Cardiac muscle cell (in vitro differentiated cells and primary cell): ENCODE results near the gene CYBC1. TPM values are rescaled to one million over a fixed set of nuclear protein-coding genes. Genes with fewer than 3 reads are reported as not detected.

Source experiments
- DNase-seq, 2 donors: peaks; one replicate each; pipeline versions ENCODE4 v3.0.0 to v3.0.0-alpha.2; 2010 to 2017; ENCODE audit warnings: low read depth in 1 of 2, low spot score in 1 of 2
- H3K27ac ChIP-seq: fragments of 200-600 bp; sonication (generic); 2 replicates; pipeline ENCODE4 v1.5.1; 2016
- H3K27me3 ChIP-seq: fragments of 200-600 bp; sonication (generic); 2 replicates; pipeline ENCODE4 v1.6.0; 2016; ENCODE audit warnings: control low read depth
- H3K36me3 ChIP-seq: fragments of 200-600 bp; sonication (generic); 2 replicates; pipeline ENCODE4 v1.5.1; 2016; ENCODE audit warnings: control low read depth
- H3K4me1 ChIP-seq: fragments of 200-600 bp; sonication (generic); 2 replicates; pipeline ENCODE4 v1.8.1; 2017; ENCODE audit warnings: low read depth, mild to moderate bottlenecking, mixed run types
- H3K4me3 ChIP-seq: fragments of 200-600 bp; sonication (generic); 2 replicates; pipeline ENCODE4 v1.5.1; 2016; ENCODE audit warnings: mild to moderate bottlenecking
- H3K9me3 ChIP-seq: fragments of 200-600 bp; sonication (generic); 2 replicates; pipeline ENCODE4 v1.5.1; 2017; ENCODE audit warnings: low read depth, mild to moderate bottlenecking, control low read depth
- CTCF ChIP-seq: IDR thresholded peaks from 2 replicates; pipeline ENCODE4 v1.5.1; 2012; ENCODE audit warnings: low read depth, mild to moderate bottlenecking, low read length
- polyA plus RNA-seq: library from polyadenylated mRNA; unstranded; fragments of >200 nt; fragmentation: Nextera tagmentation; extraction: Ambion mirVana; gene quantifications from 2 replicates; pipeline ENCODE4 v1.2.1, GENCODE V29; 2016
- total RNA-seq: library from RNA; depleted of rRNA; stranded (reverse); fragments of >200 nt; gene quantifications from 2 replicates; pipeline ENCODE4 v1.2.3, GENCODE V29; 2016

CYBC1 gene
- total and polyA plus RNA-seq, 2 experiments from 2014 or later = 52.7 to 71.3 TPM

GRCh38 chr17:82490512-82491195 is 40.1 kb upstream of the CYBC1 start:
- no peaks in the 10 kb centered on the region for H3K9me3 ChIP-seq
- H3K4me3 ChIP-seq = no peak overlapping the region
- peaks cover 27% of the 10 kb centered on the region for H3K36me3 ChIP-seq
- no peak overlapping the region for H3K27ac ChIP-seq
- no peaks in the 10 kb centered on the region for H3K4me1 ChIP-seq
- H3K27me3 ChIP-seq = no peaks in the 10 kb centered on the region
- TF ChIP-seq CTCF = no peak
- DNase-seq = no peak

DNA sequence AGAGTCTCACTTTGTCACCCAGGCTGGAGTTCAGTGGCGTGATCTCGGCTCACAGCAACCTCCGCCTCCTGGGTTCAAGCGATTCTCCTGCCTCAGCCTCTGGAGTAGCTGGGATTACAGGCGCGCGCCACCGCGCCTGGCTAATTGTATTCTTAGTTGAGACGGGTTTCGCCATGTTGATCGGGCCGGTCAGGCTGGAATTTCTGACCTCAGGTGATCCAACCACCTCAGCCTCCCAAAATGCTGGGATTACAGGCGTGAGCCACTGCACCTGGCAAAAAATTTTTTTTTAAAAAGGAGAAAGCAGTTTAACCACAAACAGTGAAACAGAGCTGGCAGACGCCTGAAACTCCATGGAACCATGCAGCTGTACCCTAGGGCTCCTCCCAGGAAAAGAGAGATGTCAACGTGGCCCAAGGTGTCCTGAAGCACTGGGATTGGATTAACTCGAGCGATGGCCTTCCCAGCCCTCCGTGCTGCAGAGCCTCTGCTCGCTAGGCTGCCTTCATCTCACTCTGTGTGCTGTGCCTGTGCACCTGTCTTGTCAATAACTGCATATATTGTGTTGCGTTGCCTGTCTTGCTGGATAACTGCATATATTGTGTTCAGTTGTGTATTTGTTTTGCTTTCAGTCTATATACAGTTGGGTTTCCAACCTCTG is 39.4 kb upstream of the CYBC1 start:
- no peaks in the 10 kb centered on the region for H3K9me3 ChIP-seq
- H3K4me3 ChIP-seq = no peak overlapping the region
- H3K27ac ChIP-seq = no peak overlapping the region
- TF ChIP-seq CTCF = no peak
- H3K36me3 ChIP-seq = peaks cover 33% of the 10 kb centered on the region
- no peaks in the 10 kb centered on the region for H3K27me3 ChIP-seq
- no peaks in the 10 kb centered on the region for H3K4me1 ChIP-seq
- no peak for DNase-seq

- peak in 1 of 2 donors; percentile 36 for DNase-seq
- peaks cover 41% of the 10 kb centered on the region for H3K36me3 ChIP-seq
- H3K27ac ChIP-seq = peak overlapping the region; percentile 48
- no peak overlapping the region for H3K4me3 ChIP-seq
- no peaks in the 10 kb centered on the region for H3K4me1 ChIP-seq
- TF ChIP-seq CTCF = no peak
- H3K27me3 ChIP-seq = no peaks in the 10 kb centered on the region
- no peaks in the 10 kb centered on the region for H3K9me3 ChIP-seq
Observed at GRCh38 chr17:82489117-82489516, 38.6 kb upstream of the CYBC1 start.

DNA sequence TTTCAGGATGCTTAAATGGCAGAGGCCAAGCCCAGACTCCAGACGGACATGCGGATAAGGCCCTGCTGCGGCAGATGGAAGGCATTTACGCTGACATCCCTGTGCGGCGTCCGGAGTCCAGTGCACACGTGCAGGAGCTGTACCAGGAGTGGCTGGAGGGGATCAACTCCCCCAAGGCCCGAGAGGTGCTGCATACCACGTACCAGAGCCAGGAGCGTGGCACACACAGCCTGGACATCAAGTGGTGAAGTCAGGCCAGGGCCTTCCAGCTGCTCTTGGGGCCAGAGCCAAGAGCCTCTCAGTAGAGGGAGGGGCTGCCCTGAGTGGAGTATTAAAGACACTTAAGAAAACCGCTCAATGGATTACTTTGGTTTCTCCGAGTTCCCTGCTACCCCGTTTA is 37.4 kb upstream of the CYBC1 start:
- H3K27ac ChIP-seq = no peak overlapping the region
- no peaks in the 10 kb centered on the region for H3K27me3 ChIP-seq
- H3K36me3 ChIP-seq = peaks cover 50% of the 10 kb centered on the region
- no peak overlapping the region for H3K4me3 ChIP-seq
- TF ChIP-seq CTCF = no peak
- peaks cover 7% of the 10 kb centered on the region for H3K4me1 ChIP-seq
- no peak for DNase-seq
- no peaks in the 10 kb centered on the region for H3K9me3 ChIP-seq

DNA sequence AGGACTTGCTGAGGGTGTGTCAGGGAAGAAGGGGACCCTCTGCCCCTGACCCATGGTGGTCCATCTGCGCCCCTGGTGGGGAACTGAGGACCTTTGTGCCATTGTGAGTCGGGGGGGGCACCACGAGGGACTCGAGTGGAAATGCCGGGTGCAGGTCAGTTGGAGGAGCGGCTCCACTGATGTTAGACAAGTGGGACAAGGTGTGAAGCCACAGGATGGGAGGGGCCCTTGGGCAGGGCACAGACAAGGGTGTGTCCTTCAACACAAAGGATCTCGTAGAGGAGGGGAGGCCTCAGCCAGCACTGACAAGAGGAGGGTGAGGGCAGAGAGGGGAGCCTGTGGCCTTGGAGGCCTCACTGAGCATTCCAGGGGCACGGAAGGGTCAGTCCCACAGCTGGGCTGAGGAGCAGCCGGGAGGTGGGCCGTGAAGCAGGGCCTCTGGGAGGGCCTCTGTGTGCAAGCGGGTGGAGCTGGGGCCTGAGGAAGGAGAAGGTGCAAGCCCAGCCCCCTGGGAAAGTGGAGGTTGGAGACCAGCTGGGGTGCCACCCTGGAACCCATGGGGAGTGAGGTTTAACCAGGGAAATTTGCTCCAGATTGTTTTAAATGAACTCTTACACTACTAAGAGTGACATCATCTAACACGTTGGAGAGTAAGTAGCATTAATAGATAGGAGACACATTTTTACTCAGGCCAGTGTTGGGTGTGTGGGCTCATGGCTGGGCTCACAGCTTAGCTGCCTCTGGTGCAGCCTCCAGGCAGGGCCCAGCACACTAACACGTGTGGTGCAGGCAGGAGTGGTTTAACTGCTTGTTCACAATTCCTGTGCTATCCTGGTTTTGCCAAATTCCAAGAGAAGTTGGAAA is 35.9 kb upstream of the CYBC1 start:
- Histone ChIP-seq H3K4me1 (peaks cover 7% of the 10 kb centered on the region), H3K4me3 (no peak overlapping the region), H3K27ac (peak overlapping the region; percentile 43), H3K36me3 (peaks cover 57% of the 10 kb centered on the region), H3K9me3 (no peaks in the 10 kb centered on the region), H3K27me3 (no peaks in the 10 kb centered on the region)
- TF ChIP-seq CTCF = no peak
- DNase-seq = no peak
